GM12873 (cell line): Measurements from ENCODE around the gene PLEKHF1.

Experiments
- CTCF ChIP-seq: IDR thresholded peaks from 2 replicates; pipeline ENCODE4 v1.5.1; 2012; ENCODE audit warnings: low read depth, mild to moderate bottlenecking, moderate library complexity, low read length, control low read depth; ENCODE audit not compliant: insufficient read depth; ENCODE audit errors: missing control alignments

The PLEKHF1 gene

GRCh38 chr19:29667901-29668341 is 2.7 kb downstream of the PLEKHF1 start:
- no peak for TF ChIP-seq CTCF

- TF ChIP-seq CTCF = peak; percentile 35
These were observed 3.7 kb downstream of the PLEKHF1 start for GRCh38 chr19:29668746-29669609.

- no peak for TF ChIP-seq CTCF
These were observed 5.0 kb downstream of the PLEKHF1 start for GRCh38 chr19:29670255-29670654.

- TF ChIP-seq CTCF = peak; percentile 80
These were observed 6.3 kb downstream of the PLEKHF1 start for GRCh38 chr19:29671393-29672160.

GRCh38 chr19:29672319-29672932 is 7.2 kb downstream of the PLEKHF1 start:
- no peak for TF ChIP-seq CTCF

GRCh38 chr19:29672933-29673336 is 7.7 kb downstream of the PLEKHF1 start:
- TF ChIP-seq CTCF = peak; percentile 6
